VCaP (cell line): ENCODE data around the gene PGAP3.
"Not testable (repeated sequence)": the region's sequence is repeated elsewhere in the genome, so short reads cannot be mapped to it uniquely, and the experiment has no call there.

ENCODE experiments used
- H3K27ac ChIP-seq: fragments of 450-650 bp; 2 replicates; pipeline ENCODE4 v1.5.1; 2017
- TF ChIP-seq, protein P1 (sequence below): fragments of 450-650 bp; conservative IDR thresholded peaks from 2 replicates; pipeline ENCODE4 v1.5.1; 2017; ENCODE audit warnings: mild to moderate bottlenecking, moderate library complexity

PGAP3 gene

DNA sequence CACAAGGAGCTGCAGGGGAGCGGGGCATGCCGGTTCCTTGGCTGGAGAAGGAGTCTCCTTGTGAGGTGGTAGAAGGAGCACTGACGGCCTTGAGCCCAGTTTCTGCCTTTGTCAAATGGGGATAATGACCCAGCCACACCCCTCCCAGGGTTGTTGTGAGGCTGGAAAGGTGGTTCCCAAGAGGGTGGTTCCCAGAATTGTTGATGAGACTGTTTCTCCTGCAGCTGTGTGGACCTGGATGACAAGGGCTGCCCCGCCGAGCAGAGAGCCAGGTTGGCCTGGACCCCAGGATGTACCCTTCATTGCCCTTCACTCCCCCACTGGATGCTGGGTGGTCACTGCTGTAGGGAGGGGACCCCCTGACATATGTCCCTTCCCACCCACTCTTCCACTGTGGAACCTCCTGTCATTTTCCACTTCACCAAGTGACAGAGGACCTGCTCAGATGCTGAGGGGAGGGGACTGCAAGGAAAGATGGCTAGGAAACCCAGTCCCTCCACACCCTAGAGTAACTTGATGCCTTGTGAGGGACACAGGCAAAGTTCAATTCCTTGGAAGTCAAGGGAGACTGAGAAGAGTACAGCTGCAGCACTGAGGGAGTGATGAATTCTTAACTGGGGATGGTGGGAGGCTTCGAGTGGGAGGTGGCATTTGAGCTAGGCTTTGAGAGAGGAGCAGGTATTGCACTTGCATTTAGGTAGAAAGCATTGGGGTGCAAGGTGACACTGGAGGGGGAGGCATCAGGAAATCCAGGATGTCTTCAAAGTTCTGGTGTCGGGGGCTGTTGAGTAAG, 31.9 kb upstream of the PGAP3 start:
- H3K27ac ChIP-seq, result no peak overlapping the region
- TF ChIP-seq, protein P1, sequence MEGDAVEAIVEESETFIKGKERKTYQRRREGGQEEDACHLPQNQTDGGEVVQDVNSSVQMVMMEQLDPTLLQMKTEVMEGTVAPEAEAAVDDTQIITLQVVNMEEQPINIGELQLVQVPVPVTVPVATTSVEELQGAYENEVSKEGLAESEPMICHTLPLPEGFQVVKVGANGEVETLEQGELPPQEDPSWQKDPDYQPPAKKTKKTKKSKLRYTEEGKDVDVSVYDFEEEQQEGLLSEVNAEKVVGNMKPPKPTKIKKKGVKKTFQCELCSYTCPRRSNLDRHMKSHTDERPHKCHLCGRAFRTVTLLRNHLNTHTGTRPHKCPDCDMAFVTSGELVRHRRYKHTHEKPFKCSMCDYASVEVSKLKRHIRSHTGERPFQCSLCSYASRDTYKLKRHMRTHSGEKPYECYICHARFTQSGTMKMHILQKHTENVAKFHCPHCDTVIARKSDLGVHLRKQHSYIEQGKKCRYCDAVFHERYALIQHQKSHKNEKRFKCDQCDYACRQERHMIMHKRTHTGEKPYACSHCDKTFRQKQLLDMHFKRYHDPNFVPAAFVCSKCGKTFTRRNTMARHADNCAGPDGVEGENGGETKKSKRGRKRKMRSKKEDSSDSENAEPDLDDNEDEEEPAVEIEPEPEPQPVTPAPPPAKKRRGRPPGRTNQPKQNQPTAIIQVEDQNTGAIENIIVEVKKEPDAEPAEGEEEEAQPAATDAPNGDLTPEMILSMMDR, result no peak

DNA sequence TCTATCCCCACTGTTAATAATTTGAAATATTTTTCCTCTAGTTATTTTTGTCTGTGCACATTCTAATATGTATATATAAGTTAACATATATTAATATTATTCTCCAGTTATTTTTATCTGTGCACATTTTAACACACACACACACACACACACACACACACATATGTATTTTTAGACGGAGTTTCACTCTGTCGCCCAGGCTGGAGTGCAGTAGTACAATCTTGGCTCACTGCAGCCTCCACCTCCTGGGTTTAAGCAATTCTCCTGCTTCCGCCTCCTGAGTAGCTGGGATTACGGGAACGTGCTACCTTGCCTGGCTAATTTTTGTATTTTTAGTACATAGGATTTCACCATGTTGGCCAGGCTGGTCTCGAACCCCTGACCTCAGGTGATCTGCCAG, 29.8 kb upstream of the PGAP3 start:
- no peak overlapping the region for H3K27ac ChIP-seq
- TF ChIP-seq, protein P1, result no peak

DNA sequence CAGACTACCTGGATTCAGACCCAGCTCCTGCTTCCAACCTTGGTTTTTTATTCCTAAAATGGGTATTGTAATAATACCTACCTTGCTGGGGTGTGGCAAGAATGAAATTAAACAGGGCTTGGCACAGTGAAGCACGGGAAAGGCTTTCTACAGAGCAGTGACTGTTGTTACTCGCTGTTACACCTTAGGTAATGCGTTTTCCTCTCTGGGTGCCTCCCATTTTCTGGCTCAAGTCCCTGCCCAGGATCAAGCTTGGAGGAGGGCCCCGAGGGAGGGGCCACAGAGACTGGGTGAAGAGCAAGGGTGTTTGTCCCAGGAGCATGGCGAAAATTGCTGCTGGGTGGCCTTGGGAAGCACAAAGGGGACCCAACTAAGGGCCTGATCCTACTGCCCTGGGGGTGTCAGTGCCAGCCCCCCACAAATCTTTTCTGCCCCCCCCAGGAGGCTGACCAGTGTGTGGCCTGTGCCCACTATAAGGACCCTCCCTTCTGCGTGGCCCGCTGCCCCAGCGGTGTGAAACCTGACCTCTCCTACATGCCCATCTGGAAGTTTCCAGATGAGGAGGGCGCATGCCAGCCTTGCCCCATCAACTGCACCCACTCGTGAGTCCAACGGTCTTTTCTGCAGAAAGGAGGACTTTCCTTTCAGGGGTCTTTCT, 29.2 kb upstream of the PGAP3 start:
- TF ChIP-seq, protein P1, result no peak
- H3K27ac ChIP-seq, result no peak overlapping the region

DNA sequence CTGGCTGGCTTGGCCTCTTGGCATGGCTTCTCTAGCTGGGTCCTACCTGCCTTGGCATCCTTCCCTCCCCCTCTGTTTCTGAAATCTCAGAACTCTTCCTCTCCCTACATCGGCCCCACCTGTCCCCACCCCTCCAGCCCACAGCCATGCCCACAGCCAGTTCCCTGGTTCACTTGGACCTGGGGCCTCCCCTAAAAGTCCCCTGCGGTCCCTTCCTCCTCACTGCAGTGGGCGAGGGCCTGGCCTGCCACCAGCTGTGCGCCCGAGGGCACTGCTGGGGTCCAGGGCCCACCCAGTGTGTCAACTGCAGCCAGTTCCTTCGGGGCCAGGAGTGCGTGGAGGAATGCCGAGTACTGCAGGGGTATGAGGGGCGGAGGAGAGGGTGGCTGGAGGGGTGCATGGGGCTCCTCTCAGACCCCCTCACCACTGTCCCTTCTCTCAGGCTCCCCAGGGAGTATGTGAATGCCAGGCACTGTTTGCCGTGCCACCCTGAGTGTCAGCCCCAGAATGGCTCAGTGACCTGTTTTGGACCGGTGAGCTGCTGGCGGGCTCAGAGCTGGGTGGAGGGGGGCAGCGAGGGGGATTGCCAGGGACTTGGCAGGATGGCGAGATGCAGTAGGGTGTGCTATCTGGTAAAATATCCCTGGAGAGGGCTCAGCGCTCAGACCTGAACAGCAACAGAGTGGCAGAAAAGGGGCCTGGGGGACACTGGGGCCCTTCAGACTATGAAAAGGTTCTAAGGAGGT, 28.4 kb upstream of the PGAP3 start:
- TF ChIP-seq, protein P1, result no peak
- no peak overlapping the region for H3K27ac ChIP-seq

DNA sequence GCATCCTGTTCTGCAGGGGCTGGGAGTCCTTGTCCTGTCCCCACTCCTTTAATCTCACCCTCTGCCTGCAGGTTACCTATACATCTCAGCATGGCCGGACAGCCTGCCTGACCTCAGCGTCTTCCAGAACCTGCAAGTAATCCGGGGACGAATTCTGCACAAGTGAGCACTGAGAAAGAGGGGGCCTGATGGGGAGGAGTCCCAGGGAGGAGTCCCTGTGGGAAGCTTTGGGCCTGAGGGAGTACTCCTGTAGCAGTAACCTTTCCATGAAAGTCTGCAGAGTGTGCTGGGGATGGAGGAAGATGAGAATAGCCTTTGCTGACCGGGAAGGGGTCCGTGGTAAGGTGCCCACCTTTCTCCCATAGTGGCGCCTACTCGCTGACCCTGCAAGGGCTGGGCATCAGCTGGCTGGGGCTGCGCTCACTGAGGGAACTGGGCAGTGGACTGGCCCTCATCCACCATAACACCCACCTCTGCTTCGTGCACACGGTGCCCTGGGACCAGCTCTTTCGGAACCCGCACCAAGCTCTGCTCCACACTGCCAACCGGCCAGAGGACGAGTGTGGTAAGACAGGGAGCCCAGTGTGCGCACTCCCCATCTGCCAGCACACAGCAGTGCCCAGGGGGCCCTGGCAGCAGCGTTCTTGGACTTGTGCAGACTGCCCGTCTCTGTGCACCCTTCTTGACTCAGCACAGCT, 27.7 kb upstream of the PGAP3 start:
- TF ChIP-seq, protein P1, result no peak
- H3K27ac ChIP-seq, result no peak overlapping the region

DNA sequence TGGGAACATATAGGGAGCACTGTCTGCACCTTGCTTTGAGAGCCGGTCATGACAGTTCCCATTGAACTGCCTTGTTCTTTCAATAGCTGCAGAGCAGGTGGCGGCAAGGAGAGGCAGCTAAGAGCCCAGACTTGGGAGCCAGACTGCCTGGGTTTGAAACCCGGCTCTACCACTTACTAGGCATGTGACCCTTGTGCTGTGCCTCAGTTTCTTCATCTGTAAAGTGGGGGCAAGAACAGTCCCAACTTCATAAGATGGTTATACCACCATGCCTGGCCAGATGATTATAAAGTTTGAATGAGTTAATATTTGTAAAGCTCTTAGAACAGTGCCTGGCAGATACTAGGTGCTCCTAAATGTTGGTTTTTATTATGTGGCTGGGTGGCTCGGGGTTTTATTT, 26.4 kb upstream of the PGAP3 start:
- H3K27ac ChIP-seq, result no peak overlapping the region
- TF ChIP-seq, protein P1, result no peak

DNA sequence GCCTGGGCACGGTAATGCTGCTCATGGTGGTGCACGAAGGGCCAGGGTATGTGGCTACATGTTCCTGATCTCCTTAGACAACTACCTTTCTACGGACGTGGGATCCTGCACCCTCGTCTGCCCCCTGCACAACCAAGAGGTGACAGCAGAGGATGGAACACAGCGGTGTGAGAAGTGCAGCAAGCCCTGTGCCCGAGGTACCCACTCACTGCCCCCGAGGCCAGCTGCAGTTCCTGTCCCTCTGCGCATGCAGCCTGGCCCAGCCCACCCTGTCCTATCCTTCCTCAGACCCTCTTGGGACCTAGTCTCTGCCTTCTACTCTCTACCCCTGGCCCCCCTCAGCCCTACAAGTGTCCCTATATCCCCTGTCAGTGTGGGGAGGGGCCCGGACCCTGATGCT, 24.0 kb upstream of the PGAP3 start:
- no peak overlapping the region for H3K27ac ChIP-seq
- TF ChIP-seq, protein P1, result no peak

DNA sequence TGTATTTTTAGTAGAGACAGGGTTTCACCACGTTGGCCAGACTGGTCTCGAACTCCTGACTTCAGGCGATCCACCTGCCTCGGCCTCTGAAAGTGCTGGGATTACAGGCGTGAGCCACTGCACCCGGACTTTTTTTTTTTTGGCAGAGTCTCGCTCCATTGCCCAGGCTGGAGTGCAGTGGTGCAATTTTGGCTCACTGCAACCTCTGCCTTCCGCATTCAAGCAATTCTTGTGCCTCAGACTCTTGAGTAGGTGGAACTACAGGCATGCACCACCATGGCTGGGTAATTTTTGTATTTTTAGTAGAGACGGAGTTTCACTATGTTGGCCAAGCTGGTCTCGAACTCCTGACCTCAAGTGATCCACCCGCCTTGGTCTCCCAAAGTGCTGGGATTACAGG, 23.2 kb upstream of the PGAP3 start:
- not testable (repeated sequence) for H3K27ac ChIP-seq
